Measurements from ENCODE around the gene SLC29A2. TPM values are rescaled to one million over a fixed set of nuclear protein-coding genes. Genes with fewer than 3 reads are reported as not detected.

Gene SLC29A2
- total RNA-seq, 1 donor: under 0.01 TPM

- TF ChIP-seq CTCF (IDR thresholded peaks at IDR 0.05; ENCODE audit: extremely low read depth, low read depth, low read length): no peak
- peak; percentile 95 for DNase-seq (ENCODE audit: insufficient read length, low spot score, missing footprints)
- Histone ChIP-seq H3K4me3 (ENCODE audit: insufficient read depth, low read length) (no peak overlapping the region), H3K9me3 (ENCODE audit: low read depth, low read length) (no peaks in the 10 kb centered on the region), H2AFZ (ENCODE audit: low read length) (peak overlapping the region; percentile 63), H3K4me2 (ENCODE audit: insufficient read depth, low read length) (peak overlapping the region; percentile 62), H3K36me3 (ENCODE audit: insufficient read depth, low read length) (peaks cover 14% of the 10 kb centered on the region), H3K27ac (ENCODE audit: low read depth, low read length) (peak overlapping the region; percentile 77), H3K79me2 (ENCODE audit: insufficient read depth, low read length) (peaks cover 3% of the 10 kb centered on the region), H3K27me3 (ENCODE audit: insufficient read depth, low read length) (no peaks in the 10 kb centered on the region), H3K4me1 (ENCODE audit: insufficient read depth, low read length) (peaks cover 57% of the 10 kb centered on the region), H4K20me1 (ENCODE audit: insufficient read depth, low read length) (peaks cover 4% of the 10 kb centered on the region)
Measured at GRCh38 chr11:66327171-66328030, 44.2 kb downstream of the SLC29A2 start.

GRCh38 chr11:66326261-66327111, 45.1 kb downstream of the SLC29A2 start:
- Histone ChIP-seq H4K20me1 (ENCODE audit: insufficient read depth, low read length) (no peaks in the 10 kb centered on the region), H3K79me2 (ENCODE audit: insufficient read depth, low read length) (no peaks in the 10 kb centered on the region), H2AFZ (ENCODE audit: low read length) (no peak overlapping the region), H3K4me2 (ENCODE audit: insufficient read depth, low read length) (peak overlapping the region; percentile 51), H3K9me3 (ENCODE audit: low read depth, low read length) (no peaks in the 10 kb centered on the region), H3K27ac (ENCODE audit: low read depth, low read length) (peak overlapping the region; percentile 77), H3K36me3 (ENCODE audit: insufficient read depth, low read length) (peaks cover 5% of the 10 kb centered on the region), H3K4me3 (ENCODE audit: insufficient read depth, low read length) (no peak overlapping the region), H3K4me1 (ENCODE audit: insufficient read depth, low read length) (peaks cover 59% of the 10 kb centered on the region), H3K27me3 (ENCODE audit: insufficient read depth, low read length) (no peaks in the 10 kb centered on the region)
- no peak for TF ChIP-seq CTCF (IDR thresholded peaks at IDR 0.05; ENCODE audit: extremely low read depth, low read depth, low read length)
- DNase-seq (ENCODE audit: insufficient read length, low spot score, missing footprints): peak; percentile 93

GRCh38 chr11:66325263-66325671, 46.3 kb downstream of the SLC29A2 start:
- H3K27ac ChIP-seq (ENCODE audit: low read depth, low read length): peak overlapping the region; percentile 7

More at GRCh38 chr11:66325263-66325671, 46.3 kb downstream of the SLC29A2 start:
- peak; percentile 65 for DNase-seq (ENCODE audit: insufficient read length, low spot score, missing footprints)
- Histone ChIP-seq H3K36me3 (ENCODE audit: insufficient read depth, low read length) (no peaks in the 10 kb centered on the region), H3K4me1 (ENCODE audit: insufficient read depth, low read length) (peaks cover 59% of the 10 kb centered on the region), H3K27me3 (ENCODE audit: insufficient read depth, low read length) (no peaks in the 10 kb centered on the region), H4K20me1 (ENCODE audit: insufficient read depth, low read length) (no peaks in the 10 kb centered on the region), H3K4me2 (ENCODE audit: insufficient read depth, low read length) (no peak overlapping the region), H2AFZ (ENCODE audit: low read length) (no peak overlapping the region), H3K79me2 (ENCODE audit: insufficient read depth, low read length) (no peaks in the 10 kb centered on the region), H3K9me3 (ENCODE audit: low read depth, low read length) (no peaks in the 10 kb centered on the region), H3K4me3 (ENCODE audit: insufficient read depth, low read length) (no peak overlapping the region)
- no peak for TF ChIP-seq CTCF (IDR thresholded peaks at IDR 0.05; ENCODE audit: extremely low read depth, low read depth, low read length)
